ENCODE results near the gene CD300A. TPM values are rescaled to one million over a fixed set of nuclear protein-coding genes. Genes with fewer than 3 reads are reported as not detected.

Gene CD300A
- total and polyA plus RNA-seq, 2 donors (not counting 1 experiment from before 2014, with no cell fraction given): 2.4 to 5.7 TPM

DNA sequence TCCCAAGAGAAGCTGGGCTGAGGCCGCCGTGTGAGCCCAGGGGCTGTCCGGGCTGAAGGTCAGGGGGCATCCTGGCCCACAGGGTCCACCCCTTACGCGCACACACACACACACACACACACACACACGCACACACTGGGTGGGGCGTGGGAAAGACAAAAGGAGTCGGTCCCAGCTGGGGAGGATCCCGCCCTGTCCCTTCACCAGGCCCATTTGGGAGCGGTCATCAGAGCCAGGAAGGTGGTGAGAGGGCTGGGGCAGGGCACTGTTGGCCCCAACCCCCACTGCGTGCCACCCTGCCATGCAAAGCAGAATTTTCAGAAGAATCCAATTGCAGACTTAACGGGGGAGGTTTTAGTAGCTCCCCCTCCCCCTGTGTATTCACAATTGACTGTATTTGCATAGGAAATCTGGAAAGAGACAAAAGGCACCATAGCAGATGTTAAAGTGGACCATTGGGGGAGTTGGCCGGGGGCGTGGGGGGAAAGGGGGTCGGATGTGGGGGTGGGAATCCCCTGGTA, 11.3 kb upstream of the CD300A start:
- Histone ChIP-seq H3K9ac (ENCODE audit: low read length) (no peak overlapping the region), H3K4me2 (replicated peaks; ENCODE audit: low read depth, low read length, poor library complexity, severe bottlenecking) (peak overlapping the region; percentile 94), H3K79me2 (ENCODE audit: control insufficient read depth, insufficient read depth, low read length) (no peaks in the 10 kb centered on the region), H2AFZ (ENCODE audit: insufficient read depth, low read depth, low read length, poor library complexity, severe bottlenecking) (no peak overlapping the region), H3K4me1 (ENCODE audit: control insufficient read depth in 2 of 2, insufficient read depth in 2 of 2, low read length in 2 of 2) (peaks cover 11 to 18% of the 10 kb centered on the region in 2 donors), H3K36me3 (replicated peaks in 1 of 2; ENCODE audit: control extremely low read depth in 1 of 2, control insufficient read depth in 1 of 2, extremely low read depth in 1 of 2, insufficient read depth in 2 of 2, low read length in 1 of 2) (no peaks in the 10 kb centered on the region), H4K20me1 (ENCODE audit: control insufficient read depth, insufficient read depth, low read length, poor library complexity, severe bottlenecking) (no peaks in the 10 kb centered on the region), H3K27me3 (replicated peaks in 1 of 4; ENCODE audit: control extremely low read depth in 1 of 4, control insufficient read depth in 3 of 4, insufficient read depth in 4 of 4, low read length in 3 of 4) (peaks cover 0 to 36% (median 9%) of the 10 kb centered on the region in 4 experiments), H3K9me3 (ENCODE audit: control extremely low read depth in 1 of 3, control insufficient read depth in 2 of 3, insufficient read depth in 1 of 3, low read length in 2 of 3) (peaks cover 0 to 8% (median 0%) of the 10 kb centered on the region in 3 donors), H3K27ac (ENCODE audit: low read length in 2 of 2) (no peak overlapping the region), H3K4me3 (ENCODE audit: control extremely low read depth in 1 of 5, extremely low read depth in 1 of 5, insufficient read depth in 1 of 5, low read depth in 2 of 5, low read length in 4 of 5) (no peak overlapping the region)
- DNase-seq: no peak
- ATAC-seq (ENCODE audit: low read depth): no peak
- H3K9me3 Mint-ChIP-seq (ENCODE audit: insufficient read depth): no peaks in the 10 kb centered on the region
- no peak overlapping the region for H3K27ac Mint-ChIP-seq
- H3K4me3 Mint-ChIP-seq: peak overlapping the region; percentile 41
- peaks cover 36% of the 10 kb centered on the region for H3K27me3 Mint-ChIP-seq
- H3K4me1 Mint-ChIP-seq: peaks cover 7% of the 10 kb centered on the region
- 93% methylated on average over 7 of the region's 15 CpGs for WGBS (ENCODE audit: insufficient coverage)
- ChIA-PET POLR2A (interaction anchor here (0.7 kb wide), 2 partner anchors 54 to 69 kb away, joined by 3 read pairs; no protein-coding TSS in a partner anchor), CTCF (interaction anchor here (0.6 to 7.2 kb wide), 10 partner anchors 11 to 252 kb away, joined by 3 to 95 read pairs (median 9); partner anchors contain the start of genes GPR142, RPL38 and TTYH2)
- intact Hi-C loops (cut with micrococcal nuclease): loop anchor here (2.0 kb wide), 1 partner anchor 78 kb away; no protein-coding TSS in a partner anchor
- no peak for TF ChIP-seq EZH2 (IDR thresholded peaks at IDR 0.05; ENCODE audit: borderline replicate concordance, insufficient read depth, low read depth, low read length, poor library complexity, severe bottlenecking)
- TF ChIP-seq, protein P1, sequence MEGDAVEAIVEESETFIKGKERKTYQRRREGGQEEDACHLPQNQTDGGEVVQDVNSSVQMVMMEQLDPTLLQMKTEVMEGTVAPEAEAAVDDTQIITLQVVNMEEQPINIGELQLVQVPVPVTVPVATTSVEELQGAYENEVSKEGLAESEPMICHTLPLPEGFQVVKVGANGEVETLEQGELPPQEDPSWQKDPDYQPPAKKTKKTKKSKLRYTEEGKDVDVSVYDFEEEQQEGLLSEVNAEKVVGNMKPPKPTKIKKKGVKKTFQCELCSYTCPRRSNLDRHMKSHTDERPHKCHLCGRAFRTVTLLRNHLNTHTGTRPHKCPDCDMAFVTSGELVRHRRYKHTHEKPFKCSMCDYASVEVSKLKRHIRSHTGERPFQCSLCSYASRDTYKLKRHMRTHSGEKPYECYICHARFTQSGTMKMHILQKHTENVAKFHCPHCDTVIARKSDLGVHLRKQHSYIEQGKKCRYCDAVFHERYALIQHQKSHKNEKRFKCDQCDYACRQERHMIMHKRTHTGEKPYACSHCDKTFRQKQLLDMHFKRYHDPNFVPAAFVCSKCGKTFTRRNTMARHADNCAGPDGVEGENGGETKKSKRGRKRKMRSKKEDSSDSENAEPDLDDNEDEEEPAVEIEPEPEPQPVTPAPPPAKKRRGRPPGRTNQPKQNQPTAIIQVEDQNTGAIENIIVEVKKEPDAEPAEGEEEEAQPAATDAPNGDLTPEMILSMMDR (IDR thresholded peaks at IDR 0.05): no peak

DNA sequence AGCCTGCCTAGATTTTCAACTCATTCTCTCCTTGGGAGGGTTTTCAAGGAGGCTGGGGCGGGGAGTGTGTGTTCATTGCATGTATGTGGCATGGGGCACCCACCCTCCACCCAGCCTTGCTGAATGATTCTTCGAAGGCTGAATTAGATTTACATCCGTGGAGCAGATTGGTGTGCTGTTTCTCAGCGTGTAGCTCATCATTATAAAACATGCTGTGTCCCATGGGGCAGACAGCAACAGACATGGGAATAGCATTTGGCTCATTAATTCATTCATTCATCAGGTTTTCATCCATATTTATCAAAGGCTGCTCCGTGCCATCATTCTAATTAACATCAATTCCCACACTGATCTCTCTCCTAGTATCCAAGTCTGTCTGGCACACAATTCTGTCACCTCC, 10.6 kb upstream of the CD300A start:
- Histone ChIP-seq H2AFZ (ENCODE audit: insufficient read depth, low read depth, low read length, poor library complexity, severe bottlenecking) (no peak overlapping the region), H3K27me3 (replicated peaks in 1 of 4; ENCODE audit: control extremely low read depth in 1 of 4, control insufficient read depth in 3 of 4, insufficient read depth in 4 of 4, low read length in 3 of 4) (peaks cover 0 to 36% (median 9%) of the 10 kb centered on the region in 4 experiments), H3K4me1 (ENCODE audit: control insufficient read depth in 2 of 2, insufficient read depth in 2 of 2, low read length in 2 of 2) (peaks cover 11 to 18% of the 10 kb centered on the region in 2 donors), H3K9ac (ENCODE audit: low read length) (no peak overlapping the region), H4K20me1 (ENCODE audit: control insufficient read depth, insufficient read depth, low read length, poor library complexity, severe bottlenecking) (no peaks in the 10 kb centered on the region), H3K4me3 (ENCODE audit: control extremely low read depth in 1 of 5, extremely low read depth in 1 of 5, insufficient read depth in 1 of 5, low read depth in 2 of 5, low read length in 4 of 5) (no peak overlapping the region), H3K36me3 (replicated peaks in 1 of 2; ENCODE audit: control extremely low read depth in 1 of 2, control insufficient read depth in 1 of 2, extremely low read depth in 1 of 2, insufficient read depth in 2 of 2, low read length in 1 of 2) (no peaks in the 10 kb centered on the region), H3K79me2 (ENCODE audit: control insufficient read depth, insufficient read depth, low read length) (no peaks in the 10 kb centered on the region), H3K4me2 (replicated peaks; ENCODE audit: low read depth, low read length, poor library complexity, severe bottlenecking) (no peak overlapping the region), H3K27ac (ENCODE audit: low read length in 2 of 2) (no peak overlapping the region), H3K9me3 (ENCODE audit: control extremely low read depth in 1 of 3, control insufficient read depth in 2 of 3, insufficient read depth in 1 of 3, low read length in 2 of 3) (peaks cover 0 to 8% (median 0%) of the 10 kb centered on the region in 3 donors)
- H3K9me3 Mint-ChIP-seq (ENCODE audit: insufficient read depth): no peaks in the 10 kb centered on the region
- 98% methylated on average over 4 of the region's 5 CpGs for WGBS (ENCODE audit: insufficient coverage)
- peak overlapping the region; percentile 2 for H3K4me3 Mint-ChIP-seq
- peaks cover 37% of the 10 kb centered on the region for H3K27me3 Mint-ChIP-seq
- H3K27ac Mint-ChIP-seq: no peak overlapping the region
- no peak for TF ChIP-seq EZH2 (IDR thresholded peaks at IDR 0.05; ENCODE audit: borderline replicate concordance, insufficient read depth, low read depth, low read length, poor library complexity, severe bottlenecking)
- TF ChIP-seq, protein P1 (IDR thresholded peaks at IDR 0.05): no peak
- peaks cover 7% of the 10 kb centered on the region for H3K4me1 Mint-ChIP-seq
- DNase-seq (no peak), ATAC-seq (ENCODE audit: low read depth) (no peak)
- POLR2A ChIA-PET: no interaction called here
- intact Hi-C loops (cut with micrococcal nuclease): loop anchor here (2.0 kb wide), 2 partner anchors 77 to 253 kb away; partner anchors contain the start of gene RPL38
- CTCF ChIA-PET: interaction anchor here (1.0 to 7.2 kb wide), 9 partner anchors 12 to 315 kb away, joined by 3 to 95 read pairs (median 8); partner anchors contain the start of genes GPR142, RPL38 and TTYH2

Measured in B cell (primary cell).